Measurements from ENCODE around the gene SLC10A7. TPM values are rescaled to one million over a fixed set of nuclear protein-coding genes. Genes with fewer than 3 reads are reported as not detected.

Gene SLC10A7
- total RNA-seq, 1 donor from 2014 or later: 6.5 TPM

DNA sequence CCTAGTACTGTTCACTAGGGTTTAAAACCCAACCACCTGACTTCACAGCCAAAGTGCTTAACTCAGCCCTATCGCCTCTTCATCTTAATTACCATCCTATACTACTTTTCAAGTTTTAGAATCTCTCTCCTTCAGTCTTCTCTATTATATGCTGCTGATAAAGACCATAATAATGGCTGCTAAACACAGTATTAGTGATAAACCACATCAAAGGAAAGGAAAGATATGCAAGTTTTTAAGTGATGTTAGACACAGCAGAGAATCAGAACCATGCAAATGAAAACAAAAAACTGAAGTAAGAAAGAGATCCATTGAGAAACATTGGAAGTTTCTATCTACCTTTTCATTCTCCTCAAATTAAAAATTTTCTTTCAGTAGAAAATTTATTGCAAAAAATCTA lies 206.6 kb downstream of the SLC10A7 start:
- DNase-seq (ENCODE audit: low read depth in 2 of 2): no peak

DNA sequence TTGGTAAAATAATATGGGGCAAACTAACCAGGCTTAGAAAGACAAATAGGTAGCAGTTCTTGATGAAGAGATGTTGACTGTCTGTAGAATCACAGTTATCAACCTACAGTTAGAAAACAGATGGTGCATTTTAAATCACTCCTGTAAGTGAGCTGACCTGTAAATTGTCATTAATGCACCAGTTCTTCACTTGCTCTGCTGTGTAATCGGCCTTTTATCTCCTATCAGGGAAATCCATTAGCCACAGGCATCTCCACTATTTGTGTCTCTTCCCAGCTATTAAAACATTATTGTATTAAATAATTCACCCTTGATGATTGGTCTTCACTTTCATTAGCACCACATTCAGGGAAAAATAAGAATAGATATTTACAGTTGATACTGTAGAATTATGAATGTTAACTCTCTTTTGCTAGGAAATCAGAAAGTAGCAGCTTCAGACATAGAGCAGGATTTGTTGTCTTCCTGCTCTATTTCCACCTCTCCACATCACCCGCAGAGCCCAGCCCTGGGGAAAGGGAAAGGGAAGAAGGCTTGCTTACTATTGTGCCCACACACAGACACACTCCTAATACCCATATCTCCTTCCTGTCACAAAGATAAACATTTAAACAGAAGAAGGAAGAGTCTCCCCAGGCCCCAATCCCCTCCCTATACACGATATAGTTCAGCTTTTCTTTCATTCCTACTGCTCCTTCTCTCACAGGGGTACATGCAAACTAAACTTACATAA lies 210.3 kb downstream of the SLC10A7 start:
- peak in 1 of 2 donors; percentile 10 for DNase-seq (ENCODE audit: low read depth in 2 of 2)

DNA sequence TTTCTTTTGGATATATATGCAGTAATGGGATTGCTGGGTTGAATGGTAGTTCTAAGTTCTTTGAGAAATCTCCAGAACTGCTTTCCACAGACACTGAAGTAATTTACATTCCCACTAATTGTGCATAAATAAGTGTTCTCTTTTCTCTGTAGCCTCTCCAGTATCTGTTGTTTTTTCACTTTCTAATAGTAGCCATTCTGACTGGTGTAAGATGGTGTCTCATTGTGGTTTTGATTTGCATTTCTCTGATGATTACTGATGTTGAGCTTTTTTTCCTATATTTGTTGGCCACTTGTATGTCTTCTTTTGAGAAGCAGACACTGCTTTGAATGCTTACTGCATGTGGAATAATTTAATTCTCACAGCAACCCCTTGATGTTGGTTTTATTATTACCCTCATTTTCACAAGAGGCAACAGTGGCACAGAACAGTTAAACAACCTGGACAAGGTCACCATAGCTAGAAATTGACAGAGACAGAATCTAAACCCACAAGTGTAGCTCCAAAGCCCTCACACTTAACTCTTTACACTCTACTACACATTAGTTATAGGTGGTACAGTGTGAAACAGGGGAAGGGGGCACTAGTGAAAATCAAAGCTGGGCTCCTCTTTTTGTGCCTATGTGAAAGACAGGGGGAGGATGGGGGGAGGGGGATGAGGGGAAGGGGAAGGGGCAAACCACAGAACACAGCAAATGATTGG lies 211.3 kb downstream of the SLC10A7 start:
- DNase-seq (ENCODE audit: low read depth in 2 of 2): no peak

DNA sequence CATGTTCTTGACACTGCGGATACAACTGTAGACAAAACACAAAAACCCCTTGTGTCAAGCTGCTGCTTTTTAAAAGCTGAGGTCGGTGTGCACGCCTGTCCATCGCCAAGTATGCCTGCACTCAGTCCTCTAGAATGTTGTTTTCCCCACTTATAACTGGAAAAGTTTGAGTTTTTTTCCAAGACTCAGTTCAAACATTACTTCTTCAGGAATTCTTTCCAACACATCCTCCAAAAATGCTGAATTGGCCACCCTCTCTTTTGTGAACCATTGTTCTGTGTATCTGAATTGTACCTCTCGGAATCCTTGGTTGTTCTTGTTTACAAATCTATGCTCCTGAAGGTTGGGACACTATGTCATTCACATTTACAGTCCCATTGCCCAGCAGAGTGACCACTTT lies 212.8 kb downstream of the SLC10A7 start:
- DNase-seq (ENCODE audit: low read depth in 2 of 2): no peak

DNA sequence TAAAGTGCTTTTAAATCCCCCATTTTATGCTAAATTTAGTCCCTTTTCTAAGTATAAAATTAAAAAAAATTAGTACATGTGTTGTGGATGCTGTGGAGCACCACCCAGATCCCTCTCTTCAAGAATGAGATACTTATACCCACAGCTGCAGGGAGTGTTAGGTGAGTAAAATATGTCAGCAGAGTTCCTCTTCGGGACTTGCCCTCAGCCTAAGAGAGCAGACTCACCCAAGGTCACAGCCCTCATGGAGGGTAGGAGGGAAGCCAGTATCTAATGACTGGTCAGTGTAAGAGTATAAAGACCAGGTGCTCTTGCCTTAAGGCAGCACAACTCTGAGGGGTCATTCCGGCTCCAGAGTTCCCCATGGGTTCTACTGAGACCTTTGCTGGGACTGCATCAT lies 218.9 kb downstream of the SLC10A7 start:
- no peak for DNase-seq (ENCODE audit: low read depth in 2 of 2)

DNA sequence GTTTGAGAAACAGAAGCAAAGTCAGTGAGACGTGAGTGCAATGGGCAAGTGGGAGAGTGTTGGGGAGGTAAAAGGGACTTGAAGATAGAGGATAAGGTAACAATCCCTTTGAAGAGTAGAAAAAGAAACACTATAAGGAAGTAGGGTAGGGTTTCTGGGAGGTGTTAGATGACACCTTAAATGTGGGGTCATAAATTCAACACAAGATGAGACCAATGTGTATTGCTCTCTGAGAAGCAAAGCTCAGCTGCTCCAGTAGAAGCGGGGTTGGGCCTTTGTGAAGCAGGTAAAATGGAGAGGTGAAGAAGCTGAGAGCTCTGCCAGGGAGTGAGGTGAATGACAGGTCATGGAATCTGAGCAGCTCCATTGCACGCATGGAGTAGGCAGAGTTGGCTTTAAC lies 222.1 kb downstream of the SLC10A7 start:
- no peak for DNase-seq (ENCODE audit: low read depth in 2 of 2)

DNA sequence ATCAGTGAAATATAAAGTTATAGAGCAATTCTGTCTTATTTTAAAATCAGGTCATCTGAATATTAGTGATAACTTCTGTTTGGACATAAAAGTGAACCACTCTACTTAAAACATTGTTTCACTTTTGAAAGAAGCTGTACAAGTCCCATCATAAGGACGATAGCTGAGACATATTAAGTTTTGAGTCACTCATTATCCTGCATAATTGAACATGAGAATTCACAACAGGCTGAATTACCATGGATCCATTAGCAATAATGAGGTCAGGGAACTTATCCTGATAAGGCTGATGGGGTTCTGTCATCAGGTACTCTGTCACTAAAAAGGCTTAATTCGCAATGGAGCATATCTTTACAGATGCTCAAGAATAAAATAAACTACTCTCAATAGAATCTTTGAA lies 227.0 kb downstream of the SLC10A7 start:
- DNase-seq (ENCODE audit: low read depth in 2 of 2): no peak

DNA sequence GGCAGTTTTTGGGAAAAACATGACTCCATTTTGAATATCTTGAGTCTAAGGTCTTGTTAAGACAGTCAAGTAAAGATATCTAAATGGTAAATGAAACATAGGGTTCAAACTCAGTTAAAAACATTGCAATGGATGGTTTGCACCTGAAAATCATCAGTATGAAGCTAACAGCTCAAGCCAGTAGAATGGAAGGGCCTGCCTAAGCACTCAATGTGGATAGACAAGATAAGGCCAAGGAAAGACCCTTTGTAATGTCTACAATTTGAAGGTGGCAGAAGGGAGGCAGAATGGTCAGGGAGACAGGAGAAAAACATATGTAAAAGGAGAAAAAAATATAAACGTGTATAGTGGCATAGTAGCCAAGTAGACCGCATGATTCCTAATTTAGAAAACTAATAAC lies 229.2 kb downstream of the SLC10A7 start:
- no peak for DNase-seq (ENCODE audit: low read depth in 2 of 2)

DNA sequence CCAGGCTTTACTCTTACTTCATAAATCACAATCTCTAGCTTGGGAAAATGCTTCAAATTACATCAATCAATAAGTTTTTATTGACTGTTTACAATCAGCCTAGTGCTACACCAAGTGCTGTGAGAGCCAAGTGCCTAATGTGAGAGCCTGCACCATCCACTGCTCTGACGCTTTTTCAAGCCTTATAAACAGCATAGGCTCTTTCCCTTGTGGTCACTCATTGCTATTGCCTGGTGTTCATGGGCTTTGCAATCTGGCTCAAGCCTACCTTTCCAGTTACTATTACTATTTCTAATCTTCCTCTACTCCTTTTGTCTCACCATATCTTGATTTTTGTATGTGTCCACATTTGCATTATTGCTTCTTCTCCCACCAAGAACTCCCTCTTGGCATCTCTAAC lies 230.4 kb downstream of the SLC10A7 start:
- no peak for DNase-seq (ENCODE audit: low read depth in 2 of 2)

DNA sequence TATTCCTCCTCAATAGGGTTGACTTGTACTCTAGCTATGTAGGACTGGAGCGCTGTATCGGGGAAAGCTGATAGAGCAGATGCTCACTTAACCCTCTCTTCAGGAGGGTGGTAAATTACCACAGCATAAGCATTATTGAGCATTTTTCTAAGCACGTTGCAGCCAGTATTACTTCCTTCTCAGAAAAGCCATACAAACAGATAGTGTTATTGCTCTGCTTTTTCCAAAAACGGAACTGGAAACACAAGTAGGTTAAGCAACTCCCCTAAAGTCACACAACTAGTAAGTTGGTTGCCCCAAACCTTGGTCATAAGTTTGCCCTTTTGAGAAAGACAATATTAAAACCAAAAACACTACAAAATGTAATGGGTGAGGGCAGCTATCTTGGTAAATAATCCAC lies 233.5 kb downstream of the SLC10A7 start:
- no peak for DNase-seq (ENCODE audit: low read depth in 2 of 2)

DNA sequence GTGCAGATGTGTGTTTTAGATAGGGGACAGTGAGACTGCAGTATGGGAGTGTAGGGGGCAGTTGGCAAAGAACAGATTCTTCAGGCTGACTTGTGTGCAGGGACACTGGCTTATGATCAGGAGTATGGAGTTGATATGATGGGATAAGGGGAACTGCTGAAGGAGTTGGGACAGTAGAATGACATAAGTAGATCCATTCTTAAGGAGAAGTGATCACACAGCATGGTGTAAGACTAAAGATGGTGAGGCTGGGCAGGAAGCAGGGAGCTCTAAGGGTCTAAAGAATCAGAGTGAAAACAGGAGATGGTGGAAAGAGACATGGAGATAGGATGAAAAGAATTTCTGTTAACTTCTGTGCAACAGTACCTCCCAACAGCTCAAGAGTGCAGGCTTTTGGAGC lies 236.7 kb downstream of the SLC10A7 start:
- DNase-seq (ENCODE audit: low read depth in 2 of 2): no peak

DNA sequence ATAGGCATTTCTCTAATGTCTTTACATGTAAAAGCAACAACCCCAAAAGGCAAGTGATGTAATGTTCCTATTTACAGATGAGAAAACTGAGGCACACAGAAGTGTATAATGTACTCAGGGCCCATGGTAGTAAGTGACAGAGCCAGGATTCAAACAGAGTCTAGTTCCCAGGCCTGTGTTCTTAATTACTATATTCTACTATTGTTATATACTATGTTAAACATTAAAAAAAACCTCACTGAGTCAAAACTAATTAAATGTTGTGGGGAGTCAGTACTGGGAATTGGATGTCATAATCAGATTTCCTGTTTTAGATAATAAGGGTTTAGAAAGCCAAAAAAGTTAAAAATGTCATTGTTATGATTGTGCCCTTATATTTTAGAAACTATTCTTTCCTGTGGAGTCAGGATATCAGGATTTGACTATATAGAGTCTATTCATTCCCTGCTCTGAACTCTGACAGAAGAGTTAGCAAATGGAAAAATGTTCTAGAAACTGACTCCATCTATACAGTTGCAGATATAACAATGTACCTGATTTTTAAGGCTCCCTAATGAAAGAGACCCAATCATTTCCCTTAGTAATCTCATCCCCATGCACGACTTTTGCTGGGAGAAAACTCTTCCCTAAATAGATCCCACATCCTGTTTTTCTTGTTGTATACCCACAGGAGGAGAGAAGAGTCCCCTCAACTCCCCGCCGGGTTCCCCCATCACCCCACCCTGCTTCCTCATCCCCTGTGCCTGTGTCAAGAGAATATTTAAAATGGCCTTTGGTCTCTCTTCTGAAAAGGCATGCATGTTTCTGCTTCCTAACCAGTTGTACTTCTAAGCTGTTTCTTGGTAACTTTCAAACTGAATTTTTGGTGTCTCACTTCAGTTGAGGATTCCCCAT lies 237.7 kb downstream of the SLC10A7 start:
- peak; percentile 20 to 30 for DNase-seq (ENCODE audit: low read depth in 2 of 2)

DNA sequence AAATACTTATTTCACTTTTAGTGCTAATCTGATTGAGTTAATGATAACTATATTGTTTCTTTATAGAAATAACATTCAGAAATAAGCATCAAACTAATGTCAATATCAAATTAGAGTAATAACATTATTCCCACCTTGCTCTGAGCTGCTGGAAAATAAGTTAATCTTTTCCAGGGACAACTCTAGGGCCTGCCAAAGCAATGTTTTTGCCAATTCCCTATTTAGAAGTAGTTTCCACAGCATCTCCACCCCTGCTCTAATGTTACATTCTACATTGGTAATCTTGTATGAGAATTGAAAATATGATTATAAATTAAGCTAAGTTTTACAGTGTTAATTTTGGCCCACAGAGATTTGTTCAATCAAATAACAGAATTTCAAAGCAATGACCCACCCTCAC lies 239.1 kb downstream of the SLC10A7 start:
- DNase-seq (ENCODE audit: low read depth in 2 of 2): no peak

DNA sequence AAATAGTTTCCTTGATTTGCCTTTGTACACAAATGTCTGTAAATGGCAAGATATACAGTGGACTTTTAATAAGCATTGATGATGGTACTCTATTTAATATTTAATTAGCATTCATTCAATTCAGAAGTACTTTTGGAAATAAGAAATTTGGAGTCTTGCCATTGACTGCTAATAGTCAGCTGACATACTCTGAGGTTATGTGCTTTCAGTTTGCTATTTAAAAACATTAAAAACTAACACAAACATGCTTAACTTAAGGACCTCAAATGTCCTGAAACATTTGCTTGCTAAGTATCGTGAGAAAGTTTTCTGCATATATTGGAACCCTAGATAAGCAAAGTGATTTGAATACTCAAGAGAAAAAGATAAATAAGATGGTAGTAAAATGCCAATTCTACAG lies 242.8 kb downstream of the SLC10A7 start:
- DNase-seq (ENCODE audit: low read depth in 2 of 2): no peak

DNA sequence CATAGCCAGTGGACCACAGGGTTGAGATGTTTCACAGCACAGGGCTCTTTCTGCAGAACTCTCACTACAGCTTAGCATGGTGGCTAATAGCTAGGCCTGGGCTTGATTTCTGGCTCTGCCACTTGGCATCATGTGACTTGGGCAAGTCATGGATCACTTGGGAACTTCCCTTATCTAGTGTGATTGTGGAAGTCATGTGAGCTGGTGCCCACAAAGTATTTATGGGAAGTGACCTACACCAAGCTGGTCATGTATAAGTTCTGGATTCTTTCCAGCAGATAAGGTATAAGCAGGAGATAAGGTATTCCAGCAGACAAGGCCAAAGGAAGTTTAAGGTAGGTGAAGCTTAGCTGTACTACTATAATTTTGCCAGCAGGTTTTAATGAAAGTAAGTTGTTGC lies 246.4 kb downstream of the SLC10A7 start:
- DNase-seq (ENCODE audit: low read depth in 2 of 2): no peak

DNA sequence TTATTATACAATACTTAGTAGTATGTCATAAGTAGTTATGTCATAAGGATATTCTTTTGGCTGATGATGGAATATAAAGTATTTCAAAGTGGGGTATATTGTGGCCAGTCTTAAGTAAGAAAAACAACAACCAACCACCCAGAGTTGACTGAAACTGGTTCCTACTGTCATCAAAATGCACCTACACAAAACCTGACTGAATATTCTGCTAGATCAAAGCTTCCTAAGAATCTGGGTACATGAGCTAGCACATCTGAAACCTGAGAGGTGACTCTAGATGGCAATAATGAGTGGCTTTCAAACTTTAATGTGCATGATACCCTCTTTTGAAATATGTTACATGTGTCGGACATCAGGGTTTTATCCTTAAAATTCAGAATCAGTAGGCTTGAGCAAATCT lies 247.0 kb downstream of the SLC10A7 start:
- no peak for DNase-seq (ENCODE audit: low read depth in 2 of 2)

DNA sequence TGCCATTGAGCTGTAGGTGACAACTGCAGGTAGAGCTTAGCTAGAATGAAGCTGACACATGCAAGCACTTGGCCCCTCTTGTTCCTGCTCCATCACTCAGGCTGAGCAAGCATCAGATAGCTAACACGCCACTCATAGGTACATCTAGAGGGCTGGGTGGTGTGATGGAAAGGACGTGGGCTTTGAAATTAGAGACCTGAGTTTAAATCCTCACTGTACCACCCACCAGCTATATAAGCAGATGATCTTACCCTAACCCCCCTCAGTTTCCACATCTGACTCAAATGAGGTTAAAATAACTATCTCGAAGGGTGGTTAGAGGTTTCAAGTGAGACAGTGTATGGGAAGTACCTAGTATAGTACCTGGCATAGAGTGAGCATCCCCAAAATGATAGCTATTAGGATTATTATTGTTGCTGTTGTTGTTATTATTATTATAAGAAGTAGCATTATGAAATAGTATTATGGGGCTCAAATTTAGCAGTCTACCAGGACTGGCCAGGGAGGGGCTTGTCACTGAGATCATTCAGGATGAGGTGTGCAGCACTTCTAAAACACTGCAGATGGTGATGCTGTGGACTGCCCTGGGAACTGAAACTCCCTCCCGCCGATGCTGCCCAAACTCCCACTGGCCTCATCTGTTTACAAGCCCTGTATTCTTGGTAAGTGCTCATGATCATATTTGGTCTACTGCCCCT lies 248.4 kb downstream of the SLC10A7 start:
- DNase-seq (ENCODE audit: low read depth in 2 of 2): no peak

DNA sequence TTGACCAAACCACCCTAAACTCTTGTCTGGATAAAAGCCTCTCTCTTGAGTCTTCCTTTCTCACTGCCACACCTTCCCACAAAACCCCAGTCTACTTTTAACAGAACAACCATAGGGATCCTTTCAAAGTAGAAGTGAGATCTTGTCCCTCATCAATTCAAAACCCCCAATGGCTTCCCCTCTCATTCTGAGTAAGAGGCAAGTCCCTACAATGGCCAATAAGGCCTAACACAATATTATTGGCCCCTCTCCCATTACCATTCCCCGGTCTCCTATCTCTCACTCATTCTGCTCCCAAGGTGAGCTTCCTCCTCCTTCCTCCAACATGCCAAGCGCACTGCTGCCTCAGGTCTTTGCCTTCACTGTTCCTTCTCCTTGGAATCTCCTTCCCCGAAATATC lies 250.3 kb downstream of the SLC10A7 start:
- no peak for DNase-seq (ENCODE audit: low read depth in 2 of 2)

DNA sequence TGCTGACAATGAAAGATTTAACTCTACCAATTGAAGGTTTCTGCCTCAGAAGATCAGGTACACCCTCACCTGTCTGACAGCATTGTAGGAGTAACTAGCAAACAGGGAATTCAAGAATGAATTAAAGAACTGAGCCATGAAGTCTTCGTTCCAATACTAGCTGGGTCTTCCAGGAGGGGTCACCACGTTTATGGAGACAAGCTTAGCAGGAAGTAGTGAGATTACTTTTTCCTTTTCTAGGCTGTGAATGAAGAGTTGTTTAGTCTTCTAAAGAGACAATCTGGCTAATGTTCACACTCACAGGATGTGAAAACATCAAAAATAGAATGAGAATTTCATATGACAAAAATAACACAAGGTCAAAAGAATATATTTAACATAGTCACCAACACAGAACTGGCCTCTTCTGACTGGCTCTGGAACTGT lies 252.5 kb downstream of the SLC10A7 start:
- no peak for DNase-seq (ENCODE audit: low read depth in 2 of 2)

DNA sequence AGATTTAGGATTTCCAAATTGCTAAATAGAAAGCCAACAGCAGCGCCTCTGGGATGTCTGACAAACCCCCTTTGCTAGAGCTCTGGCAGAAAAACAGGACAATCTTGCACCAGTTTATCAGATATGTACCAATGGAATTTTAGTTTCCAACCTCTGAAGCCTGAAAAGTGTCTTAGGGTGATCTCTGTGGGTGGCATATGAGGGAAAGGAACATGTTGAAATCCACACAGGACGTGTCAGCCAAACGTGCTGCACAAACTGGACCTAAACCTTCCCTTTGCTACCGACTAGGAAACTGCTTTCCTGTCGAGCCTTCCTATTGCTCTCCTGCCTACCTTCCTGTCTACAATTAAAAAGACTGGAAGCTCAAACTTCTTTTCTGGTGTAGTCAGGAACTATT lies 253.9 kb downstream of the SLC10A7 start:
- DNase-seq (ENCODE audit: low read depth in 2 of 2): peak in 1 of 2 donors; percentile 27

DNA sequence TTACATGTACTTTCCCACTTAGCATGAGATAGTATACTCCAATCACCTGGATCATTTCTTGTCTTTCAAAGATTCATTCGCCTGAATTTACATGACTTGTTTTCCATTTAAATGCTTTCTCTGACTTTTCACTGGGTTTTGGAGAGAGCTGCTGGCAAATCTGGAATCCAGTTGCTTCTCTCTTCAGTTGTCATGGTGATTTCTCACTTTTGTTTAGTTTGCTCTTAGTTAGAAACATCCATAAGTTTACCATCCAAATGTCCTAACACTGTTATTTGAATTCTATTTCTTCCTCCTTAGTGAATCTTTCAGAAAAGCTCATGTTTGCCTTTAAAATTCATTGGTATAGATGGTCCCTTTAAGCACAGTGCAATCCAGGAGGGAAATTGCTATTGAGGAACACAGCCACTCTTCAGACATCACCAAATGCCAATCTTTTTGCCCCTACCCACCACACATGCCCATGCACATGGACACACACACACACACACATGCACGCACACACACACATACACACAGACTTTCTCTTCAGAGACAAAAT lies 255.7 kb downstream of the SLC10A7 start:
- DNase-seq (ENCODE audit: low read depth in 2 of 2): no peak
